Measurements from ENCODE around the gene BLNK. TPM values are rescaled to one million over a fixed set of nuclear protein-coding genes. Genes with fewer than 3 reads are reported as not detected.

BLNK gene
- total and polyA plus RNA-seq, 2 of the 13 experiments (the other 11 are each of a cell fraction or from before 2014, with no cell fraction given): not detected

- peaks cover 0 to 21% of the 10 kb centered on the region in 2 experiments; a peak in 2 of 5 replicates for H3K27me3 ChIP-seq (ENCODE audit: control insufficient read depth in 1 of 2, insufficient read depth in 2 of 2, low read length in 2 of 2)
- H3K79me2 ChIP-seq (ENCODE audit: insufficient read depth, low read length): no peaks in the 10 kb centered on the region
- H3K4me1 ChIP-seq (ENCODE audit: insufficient read depth, low read length): no peaks in the 10 kb centered on the region
- in situ Hi-C loops (cut with HindIII; ENCODE audit: extremely low pct_ligation_motif_present, low pct_unique_long_range_greater_than_20kb) (no loop called here), intact Hi-C loops (cut with micrococcal nuclease; ENCODE audit: unreplicated experiment) (no loop called here)
- FAIRE-seq (no peak), DNase-seq (ENCODE audit: low spot score) (no peak), ATAC-seq (no peak)
- TF ChIP-seq ZNF75D (CRISPR knock-in tag; IDR thresholded peaks at IDR 0.05; ENCODE audit: borderline replicate concordance): no peak
- no peak for TF ChIP-seq ZEB1 (IDR thresholded peaks at IDR 0.05; ENCODE audit: insufficient replicate concordance, low read depth)
- no peak for TF ChIP-seq ZNF282 (IDR thresholded peaks at IDR 0.05; ENCODE audit: partially characterized antibody)
- no peak for TF ChIP-seq ZIK1 (CRISPR knock-in tag; IDR thresholded peaks at IDR 0.05; ENCODE audit: borderline replicate concordance, low read depth)
- no peak overlapping the region for H2AFZ ChIP-seq (ENCODE audit: low read length)
- 5% methylated on average over 3 of the region's 3 CpGs for WGBS (ENCODE audit: low lambda C conversion rate)
- ChIA-PET CTCF (ENCODE audit: low intra/inter-chr PET ratio, low total read pairs) (no interaction called here), POLR2A (no interaction called here)
- no peaks in the 10 kb centered on the region for H3K36me3 ChIP-seq (replicated peaks in 1 of 2; ENCODE audit: control insufficient read depth in 1 of 2, insufficient read depth in 2 of 2, low read length in 2 of 2)
- no TSS peak for BruUV-seq (replicated peaks)
- no peak overlapping the region for H3K27ac ChIP-seq (ENCODE audit: extremely low read length, insufficient read depth, low read length)
- 0 out of 2 replicates have a peak, but pooled peaks cover 2% of the 10 kb centered on the region for H4K20me1 ChIP-seq (ENCODE audit: insufficient read depth, low read length)
- H3K4me3 ChIP-seq (replicated peaks in 1 of 3; ENCODE audit: insufficient read depth in 1 of 3, low read depth in 2 of 3, low read length in 3 of 3): no peak overlapping the region
- H3K9ac ChIP-seq (ENCODE audit: insufficient read depth, low read depth, low read length): no peak overlapping the region
- no peaks in the 10 kb centered on the region for H3K9me3 ChIP-seq (ENCODE audit: low read length)
- H3K4me2 ChIP-seq (ENCODE audit: low read depth, low read length): no peak overlapping the region
These were observed 11.4 kb downstream of the BLNK start for GRCh38 chr10:96260014-96260413.

- WGBS (ENCODE audit: low lambda C conversion rate): 29% methylated on average over 4 of the region's 6 CpGs
- H3K79me2 ChIP-seq (ENCODE audit: insufficient read depth, low read length): no peaks in the 10 kb centered on the region
- peaks cover 0 to 21% of the 10 kb centered on the region in 2 experiments; a peak in 2 of 5 replicates for H3K27me3 ChIP-seq (ENCODE audit: control insufficient read depth in 1 of 2, insufficient read depth in 2 of 2, low read length in 2 of 2)
- ChIA-PET CTCF (ENCODE audit: low intra/inter-chr PET ratio, low total read pairs) (no interaction called here), POLR2A (no interaction called here)
- no peak for FAIRE-seq
- BruUV-seq (replicated peaks): no TSS peak
- no peak overlapping the region for H3K27ac ChIP-seq (ENCODE audit: extremely low read length, insufficient read depth, low read length)
- no peak overlapping the region for H3K4me2 ChIP-seq (ENCODE audit: low read depth, low read length)
- H4K20me1 ChIP-seq (ENCODE audit: insufficient read depth, low read length): 0 out of 2 replicates have a peak, but pooled peaks cover 2% of the 10 kb centered on the region
- H3K9ac ChIP-seq (ENCODE audit: insufficient read depth, low read depth, low read length): no peak overlapping the region
- no peak overlapping the region for H2AFZ ChIP-seq (ENCODE audit: low read length)
- no peak for TF ChIP-seq ZNF225 (CRISPR knock-in tag; IDR thresholded peaks at IDR 0.05)
- no peak for TF ChIP-seq RAD21 (CRISPR knock-in tag; IDR thresholded peaks at IDR 0.05)
- TF ChIP-seq HNF4G (IDR thresholded peaks at IDR 0.05; ENCODE audit: borderline replicate concordance, low read depth, low read length): no peak
- no peak for TF ChIP-seq HNF4G (CRISPR knock-in tag; IDR thresholded peaks at IDR 0.05; ENCODE audit: borderline replicate concordance, low read depth)
- no peak for TF ChIP-seq ZNF121 (CRISPR knock-in tag; IDR thresholded peaks at IDR 0.05)
- TF ChIP-seq ZNF770 (CRISPR knock-in tag; IDR thresholded peaks at IDR 0.05): no peak
- no peak for TF ChIP-seq ZNF160 (CRISPR knock-in tag; IDR thresholded peaks at IDR 0.05)
- no peak for TF ChIP-seq RXRB (CRISPR knock-in tag; IDR thresholded peaks at IDR 0.05; ENCODE audit: borderline replicate concordance)
- no peak for TF ChIP-seq ZBTB7A (CRISPR knock-in tag; IDR thresholded peaks at IDR 0.05)
- TF ChIP-seq ZNF672 (CRISPR knock-in tag; IDR thresholded peaks at IDR 0.05): no peak
- no peak for TF ChIP-seq PHF5A (CRISPR knock-in tag; IDR thresholded peaks at IDR 0.05; ENCODE audit: low read depth, unreplicated experiment)
- intact Hi-C loops (cut with micrococcal nuclease; ENCODE audit: unreplicated experiment): no loop called here
- ATAC-seq: no peak
- no peaks in the 10 kb centered on the region for H3K9me3 ChIP-seq (ENCODE audit: low read length)
- DNase-seq (ENCODE audit: low spot score): no peak
- no peak overlapping the region for H3K4me3 ChIP-seq (replicated peaks in 1 of 3; ENCODE audit: insufficient read depth in 1 of 3, low read depth in 2 of 3, low read length in 3 of 3)
- in situ Hi-C loops (cut with HindIII; ENCODE audit: extremely low pct_ligation_motif_present, low pct_unique_long_range_greater_than_20kb): no loop called here
- no peaks in the 10 kb centered on the region for H3K4me1 ChIP-seq (ENCODE audit: insufficient read depth, low read length)
- H3K36me3 ChIP-seq (replicated peaks in 1 of 2; ENCODE audit: control insufficient read depth in 1 of 2, insufficient read depth in 2 of 2, low read length in 2 of 2): no peaks in the 10 kb centered on the region
These were observed 12.2 kb downstream of the BLNK start for GRCh38 chr10:96259150-96259549.
